GM19468 (cell line): ENCODE results near the gene ADCY3.

ENCODE experiments used
- ATAC-seq: cut with Tn5 transposase; IDR thresholded peaks from one replicate; pipeline ENCODE4 v1.9.1; 2021; ENCODE audit warnings: mild to moderate bottlenecking, moderate library complexity, moderate number of reproducible peaks; ENCODE audit not compliant: unreplicated experiment; ENCODE audit errors: extremely low read depth

Gene ADCY3

GRCh38 chr2:24920098-24920808 lies at the start of gene ADCY3:
TSS of gene ADCY3 (minus strand) at chr2:24920237. CDS start at chr2:24918987, 1,250 bp downstream.
- ATAC-seq: peak; percentile 25

GRCh38 chr2:24969784-24970183 lies 49.7 kb upstream of the ADCY3 start:
- no peak for ATAC-seq

DNA sequence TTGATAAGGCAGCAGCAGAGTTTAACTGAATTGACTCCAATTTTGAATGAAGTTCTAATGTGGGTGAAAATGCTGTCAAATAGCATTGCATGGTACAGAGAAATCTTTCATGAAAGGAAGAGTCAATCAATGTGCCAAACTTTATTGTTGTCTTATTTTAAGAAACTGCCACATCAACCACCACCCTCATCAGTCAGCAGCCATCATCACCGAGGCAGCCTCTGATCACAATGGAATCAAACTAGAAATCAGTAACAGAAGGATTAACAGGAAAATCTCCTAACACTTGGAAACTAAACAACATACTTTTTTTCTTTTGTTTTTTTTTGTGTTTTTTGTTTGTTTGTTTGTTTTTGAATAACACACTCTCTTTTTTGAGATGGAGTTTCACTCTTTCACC lies 41.9 kb upstream of the ADCY3 start:
- no peak for ATAC-seq

DNA sequence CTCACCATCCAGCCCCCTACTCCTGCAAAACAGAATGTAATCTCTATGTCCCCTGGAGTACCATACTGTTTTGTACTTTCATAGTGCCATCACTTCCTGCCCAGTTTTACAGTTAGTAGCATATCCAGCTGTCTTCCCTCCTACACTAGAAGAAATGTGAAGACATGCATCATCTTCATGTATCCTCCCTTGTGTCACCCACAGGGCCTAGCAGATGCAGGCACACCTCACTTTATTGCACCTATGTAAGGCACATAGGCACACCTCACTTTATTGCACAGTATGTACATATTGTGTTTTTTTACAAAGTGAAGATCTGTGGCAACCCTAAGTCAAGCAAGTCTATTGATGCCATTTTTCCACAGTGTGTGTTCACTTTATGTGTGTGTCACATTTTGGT lies 39.7 kb upstream of the ADCY3 start:
- no peak for ATAC-seq

DNA sequence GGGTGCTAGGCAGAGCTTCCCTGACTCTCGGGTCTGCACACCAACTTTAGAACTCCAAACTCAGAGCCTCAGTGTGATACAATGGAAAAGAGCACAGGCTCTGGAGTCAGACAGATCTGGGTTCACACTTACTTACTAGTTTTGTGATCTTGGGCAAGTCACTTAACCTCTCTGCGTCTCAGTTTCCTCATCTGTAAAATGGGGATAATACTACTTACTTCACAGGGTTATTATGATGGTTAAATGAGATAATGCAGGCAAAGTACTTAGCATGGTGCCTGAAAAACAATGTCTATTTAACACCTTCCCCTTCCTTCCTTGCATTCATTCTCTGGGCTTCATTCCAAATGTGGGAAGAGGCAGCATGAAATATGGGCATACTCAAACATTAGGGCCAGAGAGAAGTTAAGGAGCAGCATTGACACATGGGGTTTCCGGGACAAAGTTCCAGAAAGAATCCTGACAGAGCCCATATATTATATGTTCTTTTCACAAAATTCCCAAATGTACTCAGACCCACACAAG lies 38.4 kb upstream of the ADCY3 start:
- no peak for ATAC-seq

- ATAC-seq: no peak
Measured at GRCh38 chr2:24957976-24958375, 37.9 kb upstream of the ADCY3 start.

- no peak for ATAC-seq
Measured at GRCh38 chr2:24957221-24957620, 37.2 kb upstream of the ADCY3 start.

GRCh38 chr2:24955921-24956320 lies 35.9 kb upstream of the ADCY3 start:
- no peak for ATAC-seq

DNA sequence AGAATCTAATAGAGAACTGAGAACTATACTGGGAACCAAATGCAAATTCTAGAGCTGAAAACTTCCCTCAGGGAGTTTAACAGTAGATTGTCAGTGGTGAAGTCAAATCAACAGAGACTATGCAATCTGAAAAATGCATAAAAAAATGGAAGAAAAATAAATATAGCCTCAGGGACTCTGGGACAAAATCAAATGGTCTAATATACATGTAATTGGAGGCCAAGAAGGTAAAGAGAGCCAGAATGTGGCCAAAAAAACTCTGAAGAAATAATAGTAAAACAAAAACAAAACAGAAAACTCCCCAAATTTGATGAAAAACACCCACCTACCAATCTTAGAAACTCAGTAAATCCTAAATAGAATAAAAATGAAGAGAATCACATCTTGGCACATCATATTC lies 35.2 kb upstream of the ADCY3 start:
- ATAC-seq: no peak

GRCh38 chr2:24950102-24950501 lies 30.1 kb upstream of the ADCY3 start:
- ATAC-seq: no peak

DNA sequence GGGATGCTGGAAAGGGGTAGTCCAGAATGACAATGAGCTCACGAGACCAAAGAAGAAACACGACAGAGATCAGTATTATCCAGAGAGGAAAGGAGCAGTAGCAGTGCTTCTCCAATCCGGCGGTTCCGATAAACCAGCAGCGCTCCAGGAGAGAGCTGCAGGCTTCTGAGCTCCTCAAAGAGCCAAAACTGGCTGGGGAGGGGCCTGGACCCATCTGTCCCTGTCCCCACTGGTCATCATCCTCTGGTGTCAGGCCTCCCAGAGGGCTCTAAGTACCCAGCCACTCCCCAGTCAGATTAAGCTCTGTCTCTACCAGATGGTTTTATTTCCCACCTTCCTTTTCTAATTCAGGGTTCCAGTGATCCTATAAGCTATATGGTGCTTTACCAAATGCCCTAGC lies 28.5 kb upstream of the ADCY3 start:
- no peak for ATAC-seq

DNA sequence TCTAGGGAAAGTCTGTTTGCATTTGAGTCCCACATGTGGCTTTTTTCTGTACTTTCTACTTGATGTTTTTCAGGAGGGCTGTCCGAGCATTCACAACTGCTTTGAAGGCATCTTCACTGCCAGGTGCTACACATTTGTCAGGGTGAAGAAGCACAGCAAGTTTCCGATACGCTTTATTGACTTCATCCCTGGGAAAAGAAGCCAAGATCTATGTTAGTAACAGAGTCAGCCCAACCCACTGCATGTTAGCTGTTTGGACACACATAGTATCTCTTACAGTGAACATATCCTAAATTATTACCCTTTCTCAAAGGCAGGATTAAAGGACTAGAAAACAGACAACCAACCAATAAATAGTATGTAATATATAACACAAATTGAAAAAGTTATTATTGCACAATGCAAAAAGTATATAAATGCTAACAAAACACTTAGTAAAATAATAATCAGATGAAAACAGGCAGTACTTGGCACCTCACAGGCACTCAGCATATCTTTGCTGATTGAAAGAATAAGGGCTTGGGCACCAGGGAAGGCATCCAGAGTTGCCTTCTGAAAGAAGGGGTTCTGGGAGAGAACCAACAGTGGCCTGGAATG lies 27.6 kb upstream of the ADCY3 start:
- ATAC-seq: no peak

DNA sequence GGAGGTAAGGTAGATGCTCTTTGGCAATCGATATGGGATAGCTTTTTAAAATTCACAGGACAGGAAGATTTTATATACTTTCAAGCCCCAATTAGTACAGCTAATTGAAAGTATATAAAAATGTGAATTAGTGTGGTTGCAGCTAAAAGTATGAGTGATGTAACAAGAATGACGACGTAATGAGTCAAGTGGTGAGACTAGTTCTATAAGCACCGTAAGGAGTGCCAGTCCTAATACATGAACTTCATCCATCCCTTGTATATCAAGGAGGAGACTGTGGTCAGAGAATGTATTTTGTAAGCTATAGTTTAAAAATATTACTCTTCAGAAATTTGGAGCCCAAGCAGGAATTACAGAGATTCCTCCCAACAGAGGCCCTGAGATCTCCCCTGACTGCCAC lies 25.9 kb upstream of the ADCY3 start:
- no peak for ATAC-seq

GRCh38 chr2:24943427-24944053 lies 23.5 kb upstream of the ADCY3 start:
- no peak for ATAC-seq

DNA sequence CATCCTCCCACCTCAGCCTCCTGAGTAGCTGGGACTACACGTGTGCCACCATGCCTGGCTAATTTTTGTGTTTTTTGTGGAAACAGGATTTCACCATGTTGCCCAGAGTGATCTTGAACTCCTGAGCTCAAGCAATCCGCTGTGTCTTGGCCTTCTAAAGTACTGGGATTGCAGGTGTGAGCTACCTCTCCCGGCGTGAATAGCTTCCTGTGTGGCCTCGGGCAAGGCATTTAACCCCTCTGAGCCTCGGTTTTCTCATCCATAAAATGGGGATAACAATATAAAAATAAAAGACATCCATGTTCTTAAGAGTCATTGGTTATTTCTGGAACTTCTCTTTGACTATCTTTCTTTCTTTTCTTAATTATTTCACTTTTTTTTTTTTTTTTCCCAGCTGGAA lies 19.3 kb upstream of the ADCY3 start:
- ATAC-seq: no peak

GRCh38 chr2:24937236-24937635 lies 17.2 kb upstream of the ADCY3 start:
- no peak for ATAC-seq

DNA sequence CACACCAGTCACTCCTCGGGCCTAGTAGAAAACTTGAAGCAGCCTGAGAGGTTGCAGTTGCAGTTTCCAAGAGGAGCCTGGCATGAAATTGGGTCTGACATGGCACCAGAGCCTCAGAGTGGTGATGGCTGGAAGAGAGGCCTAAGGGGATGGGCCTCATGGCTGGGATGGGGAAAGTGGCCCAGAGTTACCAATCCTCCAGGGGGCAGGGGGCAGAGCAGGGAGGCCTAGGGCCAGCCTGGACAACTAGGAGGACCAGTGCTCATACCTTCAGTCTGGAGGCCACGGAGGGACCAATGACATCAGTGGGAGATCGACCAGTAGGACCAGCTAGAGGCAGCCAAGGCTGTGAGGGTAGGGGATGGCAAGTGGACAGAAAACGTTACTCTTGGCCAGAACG lies 15.1 kb upstream of the ADCY3 start:
- no peak for ATAC-seq

DNA sequence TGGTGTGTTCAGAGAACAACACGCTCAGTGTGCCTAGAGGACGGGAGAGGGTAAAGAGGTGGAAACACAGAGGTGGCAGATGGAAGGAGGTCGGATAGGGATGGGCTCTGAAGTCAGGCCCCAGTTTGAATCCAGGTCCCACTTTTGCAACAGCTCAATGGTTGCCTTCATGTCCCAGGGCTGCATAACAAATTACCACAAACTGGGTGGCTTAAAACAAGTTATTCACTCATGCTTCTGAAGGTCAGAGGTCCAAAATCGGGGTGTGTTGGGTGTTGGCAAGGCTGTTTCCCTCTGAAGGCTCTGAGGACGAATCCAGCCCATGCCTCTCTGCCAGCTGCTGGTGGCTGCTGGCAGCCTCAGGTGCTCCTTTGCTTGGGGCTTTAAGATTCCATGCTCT lies 12.7 kb upstream of the ADCY3 start:
- no peak for ATAC-seq

DNA sequence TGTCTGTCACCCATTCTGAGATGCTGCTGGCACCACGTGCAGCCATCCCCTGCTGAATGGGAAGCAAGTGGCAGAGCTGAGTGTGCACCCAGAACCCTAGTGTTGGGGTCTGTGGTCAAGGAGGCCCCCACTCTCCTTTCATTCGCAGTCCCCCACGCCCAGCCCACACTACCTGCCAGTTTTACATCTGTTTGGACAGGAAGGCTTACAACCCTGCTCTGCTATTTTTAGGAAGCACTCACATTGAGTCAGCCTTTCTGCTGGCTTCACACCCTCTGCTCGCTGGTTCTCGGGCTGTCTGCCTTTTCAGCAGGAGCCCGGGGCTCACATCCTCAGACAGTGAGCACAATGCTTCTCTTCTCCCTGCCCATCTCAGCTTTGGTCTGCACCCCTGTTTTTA lies 10.7 kb upstream of the ADCY3 start:
- ATAC-seq: no peak

DNA sequence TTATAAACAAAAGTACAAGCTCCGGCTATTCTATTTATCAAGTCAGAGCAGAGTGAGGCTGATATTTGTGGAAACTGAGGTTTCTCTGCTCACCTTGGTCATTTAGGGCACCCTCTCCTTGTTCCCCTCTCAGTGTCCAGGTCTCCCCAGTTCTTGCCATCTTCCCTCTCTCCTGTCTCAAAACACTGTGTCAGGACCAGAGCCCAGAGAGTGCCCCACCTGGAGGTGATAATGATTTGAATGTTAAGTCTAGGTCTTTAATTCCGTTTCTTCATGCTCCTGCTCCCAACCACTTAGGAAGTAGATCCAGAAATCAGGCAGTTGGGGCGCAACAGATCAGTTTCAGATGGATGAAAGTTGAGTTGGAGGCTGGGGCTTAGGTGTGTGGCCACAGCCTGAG lies 9.2 kb upstream of the ADCY3 start:
- no peak for ATAC-seq

- ATAC-seq: no peak
Measured at GRCh38 chr2:24928036-24928435, 8.0 kb upstream of the ADCY3 start.
